Daoy (cell line): Measurements from ENCODE around the gene SOAT1. TPM values are rescaled to one million over a fixed set of nuclear protein-coding genes. Genes with fewer than 3 reads are reported as not detected.
"Not testable (repeated sequence)": the region's sequence is repeated elsewhere in the genome, so short reads cannot be mapped to it uniquely, and the experiment has no call there.

ENCODE experiments used
- DNase-seq: peaks from one replicate; pipeline ENCODE4 v3.0.0-alpha.2; 2015; ENCODE audit warnings: low read depth
- total RNA-seq: library from RNA; depleted of rRNA; stranded (reverse); fragments of >200 nt; shearing (Covaris generic); gene quantifications from 2 replicates; pipeline ENCODE4 v1.2.3, GENCODE V29; 2014; rRNA removed

SOAT1 gene
- 15.9 and 16.2 TPM in 2 replicates for total RNA-seq

- peak; percentile 94 for DNase-seq
Observed at GRCh38 chr1:179293340-179294327, at the start of gene SOAT1. SOAT1 (plus strand) TSS chr1:179293797; CDS start chr1:179302685, 8,888 bp downstream.

DNA sequence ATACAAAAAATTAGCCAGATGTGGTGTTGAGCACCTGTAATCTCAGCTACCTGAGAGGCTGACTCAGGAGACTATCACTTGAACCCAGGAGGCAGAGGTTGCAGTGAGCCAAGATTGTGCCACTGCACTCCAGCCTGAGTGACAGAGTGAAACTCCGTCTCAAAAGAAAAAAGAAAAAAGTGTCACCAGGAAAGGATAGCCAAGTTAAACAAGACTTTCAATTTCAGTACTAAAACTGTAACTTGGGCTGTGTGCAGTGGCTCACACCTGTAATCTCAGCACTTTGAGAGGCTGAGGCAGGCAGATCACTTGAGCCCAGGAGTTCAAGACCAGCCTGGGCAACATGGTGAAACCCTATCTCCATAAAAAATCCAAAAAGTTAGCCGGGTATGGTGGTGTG is 48.2 kb upstream of the SOAT1 start:
- not testable (repeated sequence) for DNase-seq

- DNase-seq: no peak
Observed at GRCh38 chr1:179247923-179248322, 45.7 kb upstream of the SOAT1 start.

GRCh38 chr1:179251675-179252074 is 41.9 kb upstream of the SOAT1 start:
- DNase-seq: peak; percentile 9

DNA sequence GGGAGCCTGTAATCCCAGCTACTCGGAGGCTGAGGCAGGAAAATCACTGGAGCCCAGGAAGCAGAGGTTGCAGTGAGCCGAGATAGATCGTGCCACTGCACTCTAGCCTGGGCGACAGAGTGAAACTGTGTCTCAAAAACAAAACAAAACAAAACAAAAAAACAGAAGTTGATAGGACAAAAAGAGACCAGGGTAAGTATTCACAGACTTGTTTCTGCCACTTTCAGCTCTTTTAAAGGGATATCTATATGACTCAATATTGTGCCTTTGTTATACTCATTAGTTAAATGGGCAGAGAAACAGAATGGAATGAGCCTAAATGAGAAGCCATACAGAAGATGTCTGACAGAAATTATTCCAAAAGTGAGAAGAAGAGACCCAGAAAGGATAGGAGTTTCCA is 41.0 kb upstream of the SOAT1 start:
- no peak for DNase-seq

- DNase-seq: peak; percentile 7
Observed at GRCh38 chr1:179253286-179253972, 40.2 kb upstream of the SOAT1 start.

GRCh38 chr1:179262183-179262582 is 31.4 kb upstream of the SOAT1 start:
- DNase-seq: no peak

DNA sequence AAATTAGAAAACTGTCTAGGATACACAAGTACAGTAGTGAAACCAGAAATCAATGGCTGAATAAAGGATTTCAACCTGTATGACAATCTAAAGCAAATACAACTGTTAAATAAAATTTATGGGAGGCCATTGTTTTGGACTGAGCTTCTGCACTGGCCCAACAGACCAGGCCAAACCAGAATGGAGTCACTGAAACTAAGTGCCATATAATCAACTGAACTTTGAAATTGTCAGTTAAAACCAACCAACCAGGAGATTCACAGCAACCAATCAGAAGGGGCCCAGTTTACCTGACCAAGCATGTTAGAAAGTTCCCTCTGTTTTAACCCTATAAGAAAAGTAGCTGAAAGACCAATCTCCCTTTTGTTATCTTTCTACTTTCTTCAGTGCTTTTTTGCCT is 30.5 kb upstream of the SOAT1 start:
- no peak for DNase-seq

DNA sequence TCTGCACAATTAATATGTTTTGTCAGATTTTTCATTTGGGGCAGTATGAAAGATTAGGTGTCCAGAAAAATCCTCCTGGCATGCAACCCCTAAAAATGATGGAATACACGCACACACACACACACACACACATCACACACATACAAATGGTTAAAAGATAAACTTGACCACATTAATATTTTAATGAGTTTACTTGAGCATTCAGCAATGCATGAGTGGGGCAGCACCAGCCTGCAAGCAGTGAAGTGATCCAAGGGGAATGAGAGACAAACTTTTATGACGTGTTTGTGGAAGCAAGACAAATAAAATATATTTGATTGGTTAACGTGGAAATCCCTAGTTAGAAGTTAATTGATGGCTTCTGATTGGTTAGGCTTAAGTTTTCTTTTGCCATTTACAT is 29.1 kb upstream of the SOAT1 start:
- no peak for DNase-seq

DNA sequence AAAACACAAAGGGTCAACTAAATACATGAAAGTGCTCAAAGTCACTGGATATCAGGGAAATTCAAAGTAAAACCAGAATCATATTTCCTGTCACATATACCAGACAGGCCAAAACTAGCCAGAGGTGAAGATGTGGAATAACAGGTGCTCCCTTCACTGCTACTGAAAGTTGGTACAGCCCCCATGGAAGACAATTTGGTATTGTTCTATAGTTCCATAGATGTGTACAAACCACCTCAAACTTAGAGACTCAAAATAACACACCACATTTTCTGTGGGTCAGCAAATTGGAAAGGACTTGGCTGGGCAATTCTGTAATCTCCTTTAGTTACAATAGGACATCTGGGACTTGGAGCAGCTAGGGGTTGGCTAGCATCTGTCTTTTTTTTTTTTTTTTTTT is 24.5 kb upstream of the SOAT1 start:
- no peak for DNase-seq

DNA sequence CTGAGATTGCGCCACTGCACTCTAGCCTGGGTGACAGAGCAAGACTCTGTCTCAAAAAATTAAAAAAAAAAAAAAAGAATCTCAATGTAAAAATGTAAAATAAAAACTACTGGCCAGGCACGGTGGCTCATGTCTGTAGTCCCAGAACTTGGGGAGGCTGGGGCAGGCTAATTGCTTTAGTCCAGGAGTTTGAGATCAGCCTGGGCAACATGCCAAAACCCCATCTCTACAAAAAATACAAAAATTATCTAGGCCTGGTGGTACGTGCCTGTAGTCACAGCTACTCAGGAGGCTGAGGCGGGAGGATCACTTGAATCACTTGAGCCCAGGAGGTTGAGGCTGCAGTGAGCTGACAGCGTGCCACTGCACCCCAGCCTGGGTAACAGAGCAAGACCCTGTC is 19.2 kb upstream of the SOAT1 start:
- DNase-seq: not testable (repeated sequence)

- no peak for DNase-seq
Observed at GRCh38 chr1:179278920-179279319, 14.7 kb upstream of the SOAT1 start.

GRCh38 chr1:179283992-179284391 is 9.6 kb upstream of the SOAT1 start:
- DNase-seq: no peak

DNA sequence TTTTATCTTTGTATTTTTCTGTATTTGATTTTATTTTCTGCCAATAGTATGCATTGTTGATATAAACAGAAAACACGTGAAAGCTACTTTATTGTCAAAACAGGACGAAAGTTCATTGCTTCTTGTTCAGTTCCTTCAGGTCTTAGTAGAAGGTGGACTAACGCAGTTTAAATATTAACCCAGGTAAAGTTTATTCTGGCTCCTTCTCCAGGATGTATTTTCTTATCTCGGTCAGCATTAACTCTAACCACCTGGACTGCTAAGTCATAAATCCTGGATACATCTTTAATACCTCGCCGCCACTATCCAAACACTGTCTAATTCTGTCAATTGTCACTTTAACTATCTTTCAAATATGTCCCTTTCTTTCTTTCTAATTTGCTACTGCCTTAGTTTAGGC is 5.7 kb upstream of the SOAT1 start:
- DNase-seq: no peak

- DNase-seq: no peak
Observed at GRCh38 chr1:179288977-179289376, 4.6 kb upstream of the SOAT1 start.

DNA sequence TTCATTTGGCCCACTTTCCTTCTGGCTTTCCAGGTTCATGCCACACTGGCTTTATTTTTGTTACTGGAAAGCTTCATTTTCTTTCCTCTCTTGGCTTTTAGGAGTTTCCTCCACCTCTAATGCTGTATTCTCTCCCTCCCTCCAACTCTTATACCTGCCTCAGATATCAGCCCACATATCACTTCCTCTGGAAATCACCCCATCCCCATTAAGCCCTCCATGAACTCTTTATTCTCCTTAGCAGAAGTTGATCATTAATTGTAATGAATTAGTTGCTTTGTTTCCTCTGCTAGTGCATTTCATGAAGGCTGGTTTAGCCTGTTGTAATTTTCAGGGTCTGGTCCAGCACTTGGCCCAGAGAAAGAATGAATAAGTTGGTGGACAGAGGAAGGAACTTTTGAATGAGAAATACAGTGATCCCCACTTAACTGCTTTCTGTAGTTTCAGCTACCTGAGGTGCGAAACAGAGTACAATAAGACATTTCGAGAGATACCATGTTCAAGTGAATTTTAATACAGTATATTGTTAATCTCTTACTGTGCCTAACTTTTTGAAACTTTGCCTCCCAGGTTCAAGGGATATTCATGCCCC is 1.7 kb downstream of the SOAT1 start:
- no peak for DNase-seq

GRCh38 chr1:179296356-179297104 is 2.9 kb downstream of the SOAT1 start:
- DNase-seq: no peak

- DNase-seq: no peak
Observed at GRCh38 chr1:179297105-179297378, 3.4 kb downstream of the SOAT1 start.

DNA sequence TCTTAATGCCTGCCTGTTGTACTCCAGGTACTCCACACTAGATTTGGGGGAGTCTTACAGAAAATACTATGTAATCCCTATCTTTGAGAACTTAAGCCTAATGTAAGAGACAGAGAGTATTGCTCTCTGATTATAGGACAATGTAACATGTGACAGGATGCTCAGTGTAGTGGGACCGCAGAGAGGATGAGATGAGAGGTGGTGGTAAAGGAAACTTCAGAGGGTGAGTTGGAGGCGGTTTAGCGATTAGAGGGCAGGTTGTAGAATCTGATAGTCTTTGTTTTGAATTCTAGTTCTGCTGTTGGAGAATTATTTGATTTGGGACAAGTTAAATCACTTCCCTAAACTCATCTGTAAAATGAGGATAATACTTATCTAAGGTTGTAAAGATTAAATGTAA is 5.4 kb downstream of the SOAT1 start:
- no peak for DNase-seq

GRCh38 chr1:179300112-179300511 is 6.5 kb downstream of the SOAT1 start:
- no peak for DNase-seq

DNA sequence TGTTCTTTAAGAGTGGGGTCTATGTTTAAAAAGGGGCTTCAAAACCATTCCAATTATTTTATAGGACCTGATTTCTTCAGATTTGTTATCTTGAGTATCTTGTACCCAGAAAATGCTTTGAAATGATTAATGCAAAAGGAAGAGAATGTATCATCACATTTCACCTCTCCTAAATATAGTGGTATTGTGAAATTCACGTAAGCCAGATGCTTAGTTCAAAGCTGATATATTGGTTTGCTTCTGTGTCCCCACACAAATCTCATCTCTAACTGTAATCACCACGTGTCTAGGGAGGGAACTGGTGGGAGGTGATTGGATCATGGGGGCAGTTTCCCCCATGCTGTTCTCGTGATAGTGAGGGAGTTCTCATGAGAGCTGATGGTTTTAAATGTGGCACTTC is 8.5 kb downstream of the SOAT1 start:
- no peak for DNase-seq

GRCh38 chr1:179303200-179303785 is 9.7 kb downstream of the SOAT1 start:
- no peak for DNase-seq
